Measurements from ENCODE around the gene CTNNBIP1. TPM values are rescaled to one million over a fixed set of nuclear protein-coding genes. Genes with fewer than 3 reads are reported as not detected.

The CTNNBIP1 gene
- total RNA-seq (10 to 100 TPM; 26.5 to 69.4 (median 37.3) TPM), polyA plus RNA-seq (10 to 100 TPM; 26.6 to 43.5 TPM)
- long read RNA-seq, donor 1, transcript CTNNBIP1-204 (5 exons, 1,206 nt), result major isoform, 91 of 136 reads
- long read RNA-seq, donor 1, transcript CTNNBIP1-203 (6 exons, 3,000 nt), result minor isoform, 5 of 136 reads
- long read RNA-seq, donor 1, partial matches to known transcripts, result 0 of 136 reads
- long read RNA-seq, donor 1, other reads (novel, unspliced or antisense), result 40 of 136 reads
- long read RNA-seq, donor 2, transcript CTNNBIP1-204 (5 exons, 1,206 nt), result major isoform, 81 of 129 reads
- long read RNA-seq, donor 2, transcript CTNNBIP1-203 (6 exons, 3,000 nt), result minor isoform, 8 of 129 reads
- long read RNA-seq, donor 2, partial matches to known transcripts, result 2 of 129 reads
- long read RNA-seq, donor 2, other reads (novel, unspliced or antisense), result 38 of 129 reads
- long read RNA-seq, donor 3, transcript CTNNBIP1-204 (5 exons, 1,206 nt), result major isoform, 11 of 20 reads
- long read RNA-seq, donor 3, partial matches to known transcripts, result 1 of 20 reads
- long read RNA-seq, donor 3, other reads (novel, unspliced or antisense), result 5 of 20 reads

- WGBS, 2 donors, result 1 to 2% methylated on average over 23 to 53 of the region's 55 CpGs
- TF ChIP-seq, protein P1, sequence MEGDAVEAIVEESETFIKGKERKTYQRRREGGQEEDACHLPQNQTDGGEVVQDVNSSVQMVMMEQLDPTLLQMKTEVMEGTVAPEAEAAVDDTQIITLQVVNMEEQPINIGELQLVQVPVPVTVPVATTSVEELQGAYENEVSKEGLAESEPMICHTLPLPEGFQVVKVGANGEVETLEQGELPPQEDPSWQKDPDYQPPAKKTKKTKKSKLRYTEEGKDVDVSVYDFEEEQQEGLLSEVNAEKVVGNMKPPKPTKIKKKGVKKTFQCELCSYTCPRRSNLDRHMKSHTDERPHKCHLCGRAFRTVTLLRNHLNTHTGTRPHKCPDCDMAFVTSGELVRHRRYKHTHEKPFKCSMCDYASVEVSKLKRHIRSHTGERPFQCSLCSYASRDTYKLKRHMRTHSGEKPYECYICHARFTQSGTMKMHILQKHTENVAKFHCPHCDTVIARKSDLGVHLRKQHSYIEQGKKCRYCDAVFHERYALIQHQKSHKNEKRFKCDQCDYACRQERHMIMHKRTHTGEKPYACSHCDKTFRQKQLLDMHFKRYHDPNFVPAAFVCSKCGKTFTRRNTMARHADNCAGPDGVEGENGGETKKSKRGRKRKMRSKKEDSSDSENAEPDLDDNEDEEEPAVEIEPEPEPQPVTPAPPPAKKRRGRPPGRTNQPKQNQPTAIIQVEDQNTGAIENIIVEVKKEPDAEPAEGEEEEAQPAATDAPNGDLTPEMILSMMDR (IDR thresholded peaks at IDR 0.05), result no peak
- no peak for DNase-seq
- intact Hi-C loops (cut with DNase I), result loop anchor here in 7 of 10 donors (1.0 to 10.0 kb wide), 7 partner anchors 9 to 125 kb away; no protein-coding TSS in a partner anchor
- H3K36me3 ChIP-seq, result peaks cover 0 to 4% (median 0%) of the 10 kb centered on the region in 9 donors
- H3K4me3 ChIP-seq, result peak within 1 kb of the TSS; percentile 75 to 99 (median 89)
- H3K4me1 ChIP-seq, result peaks cover 5 to 70% (median 34%) of the 10 kb centered on the region in 9 donors
- H3K27me3 ChIP-seq, result no peaks in the 10 kb centered on the region
- peak within 1 kb of the TSS; percentile 88 to 99 (median 94) for H3K27ac ChIP-seq
- no peaks in the 10 kb centered on the region for H3K9me3 ChIP-seq
- no peak for ATAC-seq
Measured at GRCh38 chr1:9910076-9910422, at the start of gene CTNNBIP1. TSS of gene CTNNBIP1 (minus strand) at chr1:9910269. CDS start at chr1:9872064, 38,205 bp downstream.

DNA sequence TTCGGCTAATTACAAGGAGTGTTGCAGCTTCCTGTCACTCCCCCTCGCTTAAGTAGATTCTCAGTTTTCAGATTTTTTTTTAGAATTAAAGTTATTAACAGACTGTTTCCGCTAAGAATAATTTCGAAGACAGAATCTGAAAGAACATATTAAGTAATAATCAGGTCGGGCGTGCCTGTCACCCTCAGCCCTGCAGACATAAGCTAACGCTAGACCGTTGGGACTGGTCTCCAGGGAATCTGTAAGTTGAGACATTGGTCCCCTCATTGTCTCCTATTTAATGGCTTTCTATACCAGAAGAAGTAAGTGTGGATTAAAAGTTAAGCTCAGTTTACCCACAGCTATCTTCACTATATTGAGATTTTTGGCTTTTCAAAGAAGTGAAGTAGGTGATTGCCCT, 47.7 kb upstream of the CTNNBIP1 start:
- no peak for ATAC-seq
- Histone ChIP-seq H3K27me3 (no peaks in the 10 kb centered on the region), H3K27ac (no peak overlapping the region), H3K4me3 (no peak overlapping the region), H3K36me3 (peaks cover 0 to 12% (median 0%) of the 10 kb centered on the region in 9 donors), H3K4me1 (peaks cover 0 to 5% (median 0%) of the 10 kb centered on the region in 9 donors), H3K9me3 (no peaks in the 10 kb centered on the region)
- 67 to 75% methylated on average over 8 of the region's 8 CpGs for WGBS, 2 donors
- intact Hi-C loops (cut with DNase I), result loop anchor here in 1 of 10 donors (5.0 kb wide), 1 partner anchor 35 kb away; no protein-coding TSS in a partner anchor
- TF ChIP-seq, protein P1 (IDR thresholded peaks at IDR 0.05), result no peak
- no peak for DNase-seq

DNA sequence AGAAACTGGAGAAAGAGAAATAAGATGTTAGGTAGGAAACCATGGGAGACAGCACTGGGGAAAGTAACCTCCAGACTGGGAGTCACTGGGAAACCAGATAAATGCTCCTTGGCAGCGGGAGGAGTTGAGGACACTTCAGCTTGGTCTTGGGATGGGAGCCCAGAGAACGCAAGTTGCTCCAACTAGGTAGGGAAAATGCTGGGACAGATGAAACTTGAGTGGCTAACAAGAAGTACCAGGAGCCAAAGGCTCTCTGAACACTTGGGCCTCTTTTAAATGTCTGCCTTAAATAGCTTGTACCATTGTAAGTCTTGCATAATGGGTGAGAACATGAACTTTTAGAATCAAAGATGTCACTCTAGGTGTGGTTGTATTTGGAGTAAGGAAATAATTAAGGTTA, 36.2 kb upstream of the CTNNBIP1 start:
- H3K4me3 ChIP-seq, result no peak overlapping the region
- no peak overlapping the region for H3K27ac ChIP-seq
- H3K36me3 ChIP-seq, result peaks cover 0 to 26% (median 0%) of the 10 kb centered on the region in 9 donors
- WGBS, 2 donors, result 96 to 98% methylated on average over 2 of the region's 2 CpGs
- TF ChIP-seq, protein P1 (IDR thresholded peaks at IDR 0.05), result no peak
- ATAC-seq (no peak), DNase-seq (no peak)
- no peaks in the 10 kb centered on the region for H3K27me3 ChIP-seq
- no peaks in the 10 kb centered on the region for H3K9me3 ChIP-seq
- intact Hi-C loops (cut with DNase I), result loop anchor here in 3 of 10 donors (10.0 kb wide), 3 partner anchors 72 to 388 kb away; no protein-coding TSS in a partner anchor
- H3K4me1 ChIP-seq, result peaks cover 5 to 42% (median 30%) of the 10 kb centered on the region in 9 donors
